Inflammatory macrophage treated with lipopolysaccharide for 1 hour (primary cell): ENCODE results near the gene DHDH.
"Not testable (repeated sequence)": the region's sequence is repeated elsewhere in the genome, so short reads cannot be mapped to it uniquely, and the experiment has no call there.

Source experiments
- DNase-seq, 2 donors: peaks; one replicate each; pipeline ENCODE4 v3.0.0-alpha.2; 2020 to 2022

The DHDH gene

DNA sequence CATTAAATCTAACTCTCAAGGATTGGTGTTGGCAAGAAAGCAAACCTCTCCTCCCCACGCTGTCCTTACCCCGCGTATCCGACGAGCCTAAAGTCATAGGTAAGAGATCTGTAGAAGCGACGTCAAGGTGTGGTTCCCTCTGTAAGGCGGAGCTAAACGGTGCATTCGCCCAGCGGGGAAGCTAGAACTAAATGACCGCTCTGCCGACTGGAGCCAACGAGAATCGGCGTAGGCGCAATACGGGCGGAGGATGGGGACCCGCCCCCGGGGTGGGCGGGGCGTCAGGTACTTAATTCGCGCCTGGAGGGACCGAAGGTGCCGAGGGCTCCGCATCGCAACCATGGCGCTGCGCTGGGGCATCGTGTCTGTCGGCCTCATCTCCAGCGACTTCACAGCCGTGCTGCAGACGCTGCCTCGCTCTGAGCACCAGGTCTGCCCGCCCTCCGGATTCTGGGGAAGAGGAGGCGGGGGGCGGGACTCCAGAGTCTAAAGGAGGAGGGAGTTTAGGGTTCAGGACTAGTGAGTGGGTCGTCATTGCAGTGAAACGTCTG is at the start of gene DHDH:
Gene DHDH, plus strand, starts transcription at position 318 of the 551 bp plus-strand sequence. Its CDS starts 23 bp downstream, at position 341.
- DNase-seq: peak; percentile 65 to 69

DNA sequence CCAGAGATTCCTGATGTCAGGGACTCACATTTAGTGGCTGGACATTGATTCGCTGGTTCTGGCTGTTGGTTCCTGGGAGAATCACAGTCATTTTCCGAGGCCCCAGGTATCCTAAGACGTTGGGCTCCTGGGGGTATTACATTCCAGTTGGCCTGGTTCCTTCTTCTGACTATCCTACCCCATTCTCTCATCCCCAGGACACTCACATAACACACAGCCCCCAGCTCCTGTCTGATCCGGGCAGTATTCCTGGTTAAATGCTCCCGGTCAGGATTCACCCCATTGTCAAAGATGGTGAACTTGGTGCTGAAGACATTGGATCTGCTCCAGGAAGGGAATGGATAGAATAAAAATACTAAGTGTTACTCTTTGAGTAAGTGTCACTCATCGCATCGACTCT is 49.8 kb upstream of the DHDH start:
- peak in 1 of 2 donors; percentile 23 for DNase-seq

DNA sequence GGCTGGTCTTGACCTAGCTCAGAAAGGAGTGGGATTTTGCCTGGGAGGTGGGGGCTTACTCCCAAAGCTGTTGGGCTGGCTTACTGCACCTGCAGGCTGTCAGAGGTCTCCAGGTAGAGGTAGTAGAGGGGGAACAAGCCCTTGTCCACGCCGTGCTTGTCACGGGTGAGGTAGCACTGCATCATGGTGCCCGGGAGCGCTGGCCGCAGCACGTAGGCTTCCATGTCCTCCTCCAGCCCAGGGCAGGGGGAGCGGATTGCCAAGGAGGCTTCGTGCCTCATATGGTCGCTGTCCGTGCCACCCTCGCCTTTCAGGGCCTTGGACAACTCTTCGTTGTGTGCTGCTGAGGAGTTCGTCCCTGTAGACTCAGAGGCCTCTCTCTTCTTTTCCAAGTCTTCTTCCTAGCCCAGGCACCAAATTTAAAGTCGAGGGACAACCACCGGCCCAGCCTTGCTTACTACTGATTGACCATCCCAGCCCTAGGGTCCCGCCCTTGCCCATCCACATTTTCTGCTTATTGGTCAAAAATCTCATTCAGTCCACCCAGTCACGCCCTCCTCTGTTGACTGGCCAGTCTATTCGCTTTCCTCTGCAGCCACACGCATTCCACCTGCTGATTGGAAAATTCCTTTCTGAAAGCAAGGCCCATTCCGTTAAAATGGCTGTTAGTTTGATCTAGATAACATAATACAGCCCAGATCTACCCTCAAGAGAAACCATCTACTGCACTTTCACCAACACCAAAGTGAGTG is 45.5 kb upstream of the DHDH start:
- DNase-seq: no peak

DNA sequence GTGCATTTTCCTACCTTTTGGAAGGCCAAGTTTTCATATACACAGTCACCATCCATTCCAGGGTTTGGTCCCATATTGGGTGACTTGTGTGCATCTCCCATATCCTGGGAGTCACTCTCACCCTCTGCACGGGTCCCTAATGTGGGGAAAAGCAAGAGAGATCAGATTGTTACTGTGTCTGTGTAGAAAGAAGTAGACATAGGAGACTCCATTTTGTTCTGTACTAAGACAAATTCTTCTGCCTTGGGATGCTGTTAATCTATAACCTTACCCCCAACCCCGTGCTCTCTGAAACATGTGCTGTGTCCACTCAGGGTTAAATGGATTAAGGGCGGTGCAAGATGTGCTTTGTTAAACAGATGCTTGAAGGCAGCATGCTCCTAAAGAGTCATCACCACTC is 44.0 kb upstream of the DHDH start:
- DNase-seq: not testable (repeated sequence)

GRCh38 chr19:48890551-48890950 is 42.9 kb upstream of the DHDH start:
- no peak for DNase-seq

- no peak for DNase-seq
These were observed 38.3 kb upstream of the DHDH start for GRCh38 chr19:48895226-48895625.

- DNase-seq: no peak
These were observed 37.2 kb upstream of the DHDH start for GRCh38 chr19:48896191-48896720.

- DNase-seq: no peak
These were observed 36.3 kb upstream of the DHDH start for GRCh38 chr19:48897181-48897580.

DNA sequence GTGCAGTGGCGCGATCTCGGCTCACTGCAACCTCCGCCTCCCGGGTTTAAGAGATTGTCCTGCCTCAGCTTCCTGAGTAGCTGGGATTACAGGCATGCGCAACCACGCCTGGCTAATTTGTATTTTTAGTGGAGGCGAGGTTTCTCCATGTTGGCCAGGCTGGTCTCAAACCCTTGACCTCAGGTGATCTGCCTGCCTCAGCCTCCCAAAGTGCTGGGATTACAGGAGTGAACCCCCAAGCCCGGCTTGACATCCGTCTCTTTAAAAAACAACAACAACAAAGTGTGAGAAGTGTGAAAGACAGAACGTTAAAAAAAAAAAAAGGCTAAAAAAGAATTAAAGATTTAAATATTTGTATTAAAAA is 34.1 kb upstream of the DHDH start:
- not testable (repeated sequence) for DNase-seq

GRCh38 chr19:48899781-48900476 is 33.6 kb upstream of the DHDH start, which contains the start of gene NUCB1:
NUCB1 (plus strand) TSS chr19:48900312; CDS start chr19:48900797, 485 bp downstream.
- peak; percentile 98 to 100 for DNase-seq

GRCh38 chr19:48900477-48901406 is 32.8 kb upstream of the DHDH start:
- peak; percentile 56 to 59 for DNase-seq

GRCh38 chr19:48902291-48902690 is 31.2 kb upstream of the DHDH start:
- DNase-seq: not testable (repeated sequence)

- not testable (repeated sequence) for DNase-seq
These were observed 29.7 kb upstream of the DHDH start for GRCh38 chr19:48903788-48904187.

- DNase-seq: no peak
These were observed 27.8 kb upstream of the DHDH start for GRCh38 chr19:48905664-48906063.

DNA sequence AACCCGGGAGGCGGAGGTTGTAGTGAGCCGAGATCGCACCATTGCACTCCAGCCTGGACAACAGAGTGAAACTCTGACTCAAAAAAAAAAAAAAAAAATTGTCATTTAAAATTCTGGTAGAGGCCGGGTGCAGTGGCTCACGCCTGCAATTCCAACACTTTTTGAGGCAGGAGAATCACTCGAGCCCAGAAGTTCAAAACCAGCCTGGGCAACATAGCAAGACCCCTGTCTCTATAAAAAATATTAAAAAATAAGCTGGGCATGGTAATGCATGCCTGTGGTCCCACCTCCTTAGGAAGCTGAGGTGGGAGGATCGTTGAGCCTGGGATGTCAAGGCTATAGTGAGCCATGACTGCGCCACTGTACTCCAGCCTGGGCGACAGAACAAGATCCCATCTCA is 27.2 kb upstream of the DHDH start:
- DNase-seq: no peak

GRCh38 chr19:48907671-48908070 is 25.8 kb upstream of the DHDH start:
- peak; percentile 56 to 59 for DNase-seq

DNA sequence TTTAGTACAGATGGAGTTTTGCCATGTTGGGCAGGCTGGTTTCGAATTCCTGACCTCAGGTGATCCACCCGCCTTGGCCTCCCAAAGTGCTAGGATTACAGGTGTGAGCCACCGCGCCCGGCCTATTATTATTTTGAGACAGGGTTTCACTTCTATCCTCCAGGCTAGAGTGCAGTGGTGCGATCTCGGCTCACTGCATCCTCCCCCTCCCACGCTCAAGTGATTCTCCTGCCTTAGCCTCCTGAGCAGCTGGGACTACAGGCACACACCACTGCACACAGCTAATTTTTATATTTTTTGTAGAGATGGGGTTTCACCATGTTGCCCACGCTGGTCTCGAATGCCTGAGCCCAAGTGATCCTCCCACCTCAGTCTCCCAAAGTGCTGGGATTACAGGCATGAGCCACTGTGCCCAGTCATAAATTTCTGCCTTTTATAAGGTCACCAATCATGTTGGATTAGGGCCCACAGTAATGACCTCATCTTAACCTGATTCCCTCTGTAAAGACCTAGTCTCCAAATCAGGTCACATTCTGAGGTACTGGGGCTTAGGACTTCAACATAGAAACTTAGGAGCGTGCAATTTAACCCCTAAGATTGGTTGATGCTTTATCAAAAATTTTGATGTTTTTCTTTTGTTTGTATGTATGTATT is 23.9 kb upstream of the DHDH start:
- DNase-seq: not testable (repeated sequence)

- DNase-seq: no peak
These were observed 22.7 kb upstream of the DHDH start for GRCh38 chr19:48910803-48911202.

- DNase-seq: peak in 1 of 2 donors; percentile 33
These were observed 20.2 kb upstream of the DHDH start for GRCh38 chr19:48913114-48913889.

DNA sequence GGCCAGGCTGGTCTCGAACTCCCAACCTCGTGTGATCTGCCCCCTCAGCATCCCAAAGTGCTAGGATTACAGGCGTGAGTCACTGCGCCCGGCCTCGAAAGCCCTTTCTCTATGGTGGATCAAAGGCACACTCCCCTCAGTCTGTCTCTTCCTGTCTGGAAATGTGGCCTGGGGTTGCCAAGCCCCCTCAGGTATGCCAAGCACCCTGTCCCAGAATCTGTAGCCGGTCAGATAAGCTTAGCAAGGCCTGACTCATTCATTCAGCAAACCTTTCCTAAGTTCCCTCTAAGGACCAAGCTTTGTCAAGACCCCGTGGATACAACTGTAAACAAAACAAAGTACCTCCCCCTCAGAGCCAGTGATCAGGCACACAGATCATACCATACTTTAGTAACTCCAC is 19.3 kb upstream of the DHDH start:
- DNase-seq: no peak

- DNase-seq: no peak
These were observed 17.7 kb upstream of the DHDH start for GRCh38 chr19:48915757-48916156.
